Measurements from ENCODE around the gene LRRK1.

DNA sequence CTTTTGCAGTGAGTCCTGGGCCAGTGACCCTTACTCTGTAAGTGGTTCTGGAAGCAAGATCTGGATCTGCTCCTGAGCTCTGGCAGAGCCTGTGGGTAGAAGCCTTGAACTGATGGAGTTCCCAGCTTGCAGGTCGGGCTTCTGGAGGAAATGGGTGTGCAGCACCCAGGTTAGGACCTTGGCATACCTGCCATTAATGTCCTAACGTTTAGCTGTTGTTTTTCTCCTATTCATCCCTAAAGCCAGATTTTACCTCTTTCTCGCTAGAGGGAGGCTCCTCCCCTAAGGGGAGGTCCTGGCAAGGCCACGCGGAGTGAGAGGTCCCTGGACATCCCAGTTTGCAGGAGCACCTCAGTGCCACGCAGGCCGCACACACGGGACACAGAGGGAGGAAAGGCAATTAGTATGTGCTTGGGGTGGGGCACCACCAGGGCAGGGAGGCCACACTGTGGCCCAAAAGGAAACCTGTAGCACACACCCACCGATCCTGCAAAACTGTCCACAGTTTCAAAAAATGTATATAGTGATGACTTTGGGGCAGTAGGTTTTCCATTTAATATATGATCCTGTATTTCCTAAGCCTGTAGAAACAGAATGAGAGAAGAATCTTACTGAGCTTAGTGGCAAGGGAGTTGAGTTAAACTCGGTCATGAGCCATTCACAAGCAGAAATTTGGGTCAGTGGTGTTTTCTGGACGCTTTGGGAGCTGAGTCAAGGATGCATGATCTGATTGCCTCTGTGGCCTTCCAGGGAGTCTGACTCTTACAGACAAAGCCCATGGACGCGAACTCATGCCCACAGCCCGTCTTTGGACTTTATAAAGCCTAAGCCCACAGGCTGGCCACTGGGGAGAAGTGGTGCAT lies 148.7 kb downstream of the LRRK1 start:
- TF ChIP-seq CTCF (IDR thresholded peaks at IDR 0.05) (no peak), POLR2AphosphoS5 (IDR thresholded peaks at IDR 0.05) (no peak), POLR2A (IDR thresholded peaks at IDR 0.05) (no peak)

Data from sigmoid colon (tissue), 4 donors.